ENCODE results near the gene CYBC1. TPM values are rescaled to one million over a fixed set of nuclear protein-coding genes. Genes with fewer than 3 reads are reported as not detected.

CYBC1 gene
- total RNA-seq (2021; ENCODE audit: unreplicated experiment) (95.4 TPM), Bru-seq, nascent RNA (percentile 78 among the genes with signal in this experiment), BruChase-seq, experiment 1, labeled RNA remaining after a 6-hour chase (percentile 84 among the genes with signal in this experiment), BruChase-seq, experiment 2, labeled RNA remaining after a 2-hour chase (percentile 91 among the genes with signal in this experiment)
- 76.0 and 79.8 TPM in 2 replicates for polyA plus RNA-seq (2012)
- long read RNA-seq, transcript CYBC1-201 (7 exons, 2,093 nt) = major isoform, 42 of 140 reads
- long read RNA-seq, transcript CYBC1-202 (4 exons, 1,849 nt) = minor isoform, 5 of 140 reads
- long read RNA-seq, transcript CYBC1-203 (6 exons, 2,050 nt) = minor isoform, 7 of 140 reads
- long read RNA-seq, partial matches to known transcripts = 11 of 140 reads
- long read RNA-seq, other reads (novel, unspliced or antisense) = 57 of 140 reads

DNA sequence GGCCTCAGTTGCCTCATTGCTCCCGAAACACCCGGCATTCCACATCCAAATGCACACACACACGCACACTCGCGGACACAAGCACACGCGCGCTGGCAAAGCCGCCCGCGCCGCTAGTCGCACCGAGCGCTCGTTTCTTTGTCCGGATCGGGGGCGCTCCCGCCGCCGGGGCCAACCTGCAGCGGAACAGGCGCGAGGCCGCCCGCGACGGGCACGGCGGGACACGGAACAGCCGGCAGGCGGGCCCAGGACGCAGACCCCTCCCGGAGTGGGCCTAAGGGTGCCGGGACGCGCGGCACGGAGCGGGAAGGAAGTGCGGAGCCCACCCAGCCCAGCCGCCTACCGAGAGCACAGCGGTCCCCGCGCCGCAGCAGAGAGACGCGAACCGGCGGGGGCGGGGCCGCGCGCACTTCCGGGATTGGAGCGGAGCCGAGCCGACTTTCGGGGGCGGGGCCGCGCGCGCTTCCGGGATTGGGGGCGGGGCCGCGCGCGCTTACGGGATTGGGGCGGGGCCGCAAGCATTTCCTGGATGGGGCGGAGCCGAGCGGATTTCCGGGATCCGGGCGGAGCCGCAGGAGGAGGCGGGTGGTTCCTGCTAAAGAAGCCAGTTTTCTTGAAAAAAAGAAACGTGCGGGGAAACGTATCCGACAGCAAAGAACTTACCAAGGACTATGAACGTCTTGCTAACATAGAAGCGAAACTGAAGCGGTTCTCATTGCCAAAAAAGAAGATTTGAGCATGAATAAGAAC is at the start of gene CYBC1:
TSS of gene CYBC1 (minus strand) at position 396 of the 750 bp plus-strand sequence. CDS start 1,498 bp downstream, outside the sequence.
- ChIA-PET CTCF (no interaction called here), POLR2A (no interaction called here), RAD21 (ENCODE audit: low non-redundant PET in 1 of 2, low total read pairs in 2 of 2, uncharacterized antibody in 2 of 2, unreplicated experiment in 2 of 2) (no interaction called here)
- no peaks in the 10 kb centered on the region for H3K9me2 ChIP-seq (ENCODE audit: insufficient read depth)
- peak; percentile 80 for DNase-seq (ENCODE audit: low read depth, low spot score)
- H4K20me1 ChIP-seq (ENCODE audit: insufficient read depth) = no peaks in the 10 kb centered on the region
- no TSS peak for BruUV-seq (replicated peaks)
- H3K27me3 ChIP-seq (ENCODE audit: insufficient read depth, low read length) = no peaks in the 10 kb centered on the region
- peaks cover 9 to 19% of the 10 kb centered on the region in 2 experiments for H3K4me1 ChIP-seq (ENCODE audit: control insufficient read depth in 1 of 2, insufficient read depth in 2 of 2, low read length in 2 of 2)
- intact Hi-C loops (cut with micrococcal nuclease) = loop anchor here (1.0 to 5.0 kb wide), 2 partner anchors 8 to 302 kb away; partner anchors contain the start of genes NARF and TBCD
- peak within 1 kb of the TSS; percentile 99 for H3K9ac ChIP-seq (ENCODE audit: low read length)
- peak within 1 kb of the TSS; percentile 70 for H2AFZ ChIP-seq (ENCODE audit: low read depth, low read length, poor library complexity, severe bottlenecking)
- H3K4me3 ChIP-seq (replicated peaks in 1 of 2; ENCODE audit: low read depth in 1 of 2, low read length in 2 of 2) = peak within 1 kb of the TSS; percentile 70 to 100
- no peak; the same call in 1 of the 2 replicates for TF ChIP-seq SRF (IDR thresholded peaks at IDR 0.05; ENCODE audit: low read depth)
- TF ChIP-seq, protein P1, sequence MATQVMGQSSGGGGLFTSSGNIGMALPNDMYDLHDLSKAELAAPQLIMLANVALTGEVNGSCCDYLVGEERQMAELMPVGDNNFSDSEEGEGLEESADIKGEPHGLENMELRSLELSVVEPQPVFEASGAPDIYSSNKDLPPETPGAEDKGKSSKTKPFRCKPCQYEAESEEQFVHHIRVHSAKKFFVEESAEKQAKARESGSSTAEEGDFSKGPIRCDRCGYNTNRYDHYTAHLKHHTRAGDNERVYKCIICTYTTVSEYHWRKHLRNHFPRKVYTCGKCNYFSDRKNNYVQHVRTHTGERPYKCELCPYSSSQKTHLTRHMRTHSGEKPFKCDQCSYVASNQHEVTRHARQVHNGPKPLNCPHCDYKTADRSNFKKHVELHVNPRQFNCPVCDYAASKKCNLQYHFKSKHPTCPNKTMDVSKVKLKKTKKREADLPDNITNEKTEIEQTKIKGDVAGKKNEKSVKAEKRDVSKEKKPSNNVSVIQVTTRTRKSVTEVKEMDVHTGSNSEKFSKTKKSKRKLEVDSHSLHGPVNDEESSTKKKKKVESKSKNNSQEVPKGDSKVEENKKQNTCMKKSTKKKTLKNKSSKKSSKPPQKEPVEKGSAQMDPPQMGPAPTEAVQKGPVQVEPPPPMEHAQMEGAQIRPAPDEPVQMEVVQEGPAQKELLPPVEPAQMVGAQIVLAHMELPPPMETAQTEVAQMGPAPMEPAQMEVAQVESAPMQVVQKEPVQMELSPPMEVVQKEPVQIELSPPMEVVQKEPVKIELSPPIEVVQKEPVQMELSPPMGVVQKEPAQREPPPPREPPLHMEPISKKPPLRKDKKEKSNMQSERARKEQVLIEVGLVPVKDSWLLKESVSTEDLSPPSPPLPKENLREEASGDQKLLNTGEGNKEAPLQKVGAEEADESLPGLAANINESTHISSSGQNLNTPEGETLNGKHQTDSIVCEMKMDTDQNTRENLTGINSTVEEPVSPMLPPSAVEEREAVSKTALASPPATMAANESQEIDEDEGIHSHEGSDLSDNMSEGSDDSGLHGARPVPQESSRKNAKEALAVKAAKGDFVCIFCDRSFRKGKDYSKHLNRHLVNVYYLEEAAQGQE (IDR thresholded peaks at IDR 0.05; ENCODE audit: low read depth) = no peak
- TF ChIP-seq YY1 (IDR thresholded peaks at IDR 0.05; ENCODE audit: extremely low read depth, insufficient replicate concordance, low read depth, low read length) = peak; percentile 61
- TF ChIP-seq ELF1 (IDR thresholded peaks at IDR 0.05; ENCODE audit: borderline replicate concordance, low read depth) = peak; percentile 99; the same call in 1 of the 2 replicates
- peak; percentile 82; the same call in 1 of the 2 replicates for TF ChIP-seq ZFX (IDR thresholded peaks at IDR 0.05)
- TF ChIP-seq POLR2AphosphoS5 (IDR thresholded peaks at IDR 0.05; ENCODE audit: low read depth, low read length) = peak; percentile 84
- peak; percentile 90 for TF ChIP-seq SIN3A (IDR thresholded peaks at IDR 0.05; ENCODE audit: low read depth)
- TF ChIP-seq EGR1 (IDR thresholded peaks at IDR 0.05; ENCODE audit: low read depth) = peak; percentile 88
- TF ChIP-seq POLR2A (IDR thresholded peaks at IDR 0.05; ENCODE audit: borderline replicate concordance, extremely low read depth, insufficient read depth, insufficient read length) = peak; percentile 76
- TF ChIP-seq, protein P2, sequence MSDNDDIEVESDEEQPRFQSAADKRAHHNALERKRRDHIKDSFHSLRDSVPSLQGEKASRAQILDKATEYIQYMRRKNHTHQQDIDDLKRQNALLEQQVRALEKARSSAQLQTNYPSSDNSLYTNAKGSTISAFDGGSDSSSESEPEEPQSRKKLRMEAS (IDR thresholded peaks at IDR 0.05) = peak; percentile 69
- peak; percentile 70 for TF ChIP-seq SP1 (IDR thresholded peaks at IDR 0.05; ENCODE audit: low read depth)
- peaks cover 0 to 5% of the 10 kb centered on the region in 2 experiments; a peak in 1 of 4 replicates for H3K36me3 ChIP-seq (ENCODE audit: control insufficient read depth in 1 of 2, insufficient read depth in 2 of 2, low read length in 2 of 2)
- H3K4me2 ChIP-seq (ENCODE audit: low read length) = peak within 1 kb of the TSS; percentile 93
- peaks cover 15% of the 10 kb centered on the region for H3K79me2 ChIP-seq (ENCODE audit: insufficient read depth, low read length)
- peak; percentile 95 for ATAC-seq
- peak within 1 kb of the TSS; percentile 81 for H3K27ac ChIP-seq (ENCODE audit: low read depth, low read length)
- H3K9me3 ChIP-seq (ENCODE audit: control insufficient read depth in 1 of 2, insufficient read depth in 1 of 2, low read depth in 1 of 2, low read length in 2 of 2) = no peaks in the 10 kb centered on the region

Data from HCT116 (cell line).